HFFc6 (cell line): ENCODE results near the gene SMAD9. TPM values are rescaled to one million over a fixed set of nuclear protein-coding genes. Genes with fewer than 3 reads are reported as not detected.
A peak's percentile ranks its signal among the peaks of the same experiment; 100 is the strongest.

ENCODE experiments used
- DNase-seq: peaks from one replicate; pipeline ENCODE4 v3.0.0-alpha.2; 2018
- H3K27ac Mint-ChIP-seq: 2 replicates; pipeline ENCODE4 v1.8.0; 2020; ENCODE audit warnings: mild to moderate bottlenecking, mixed read lengths
- H3K27me3 Mint-ChIP-seq: 2 replicates; pipeline ENCODE4 v1.8.0; 2021; ENCODE audit warnings: mild to moderate bottlenecking, moderate library complexity, mixed read lengths; ENCODE audit not compliant: insufficient read depth
- H3K36me3 Mint-ChIP-seq: 2 replicates; pipeline ENCODE4 v1.8.0; 2021; ENCODE audit warnings: low read depth, mixed read lengths
- H3K4me1 Mint-ChIP-seq: 2 replicates; pipeline ENCODE4 v1.8.0; 2020; ENCODE audit warnings: low read depth, mixed read lengths
- H3K4me3 Mint-ChIP-seq: 2 replicates; pipeline ENCODE4 v1.8.0; 2020; ENCODE audit warnings: mild to moderate bottlenecking, moderate library complexity, mixed read lengths
- H3K9me3 Mint-ChIP-seq: 2 replicates; pipeline ENCODE4 v1.8.0; 2020; ENCODE audit warnings: mild to moderate bottlenecking, mixed read lengths
- CTCF ChIP-seq: fragments of 200-600 bp; sonication (generic); IDR thresholded peaks from 2 replicates; pipeline ENCODE4 v1.5.0; 2021; ENCODE audit warnings: antibody characterized with exemption, mild to moderate bottlenecking
- total RNA-seq, 6 experiments: library from RNA; stranded (reverse); fragmentation: NEBNext Ultra II Directional; extraction: Animal tissue kit (Norgen Biotek cat#: 25700); gene quantifications; 2 replicates in 1 of 6; 3 replicates in 5 of 6; pipeline ENCODE4 v1.2.3, GENCODE V29; 2021

SMAD9 gene
- total RNA-seq, 6 experiments from 2014 or later, result 10.7 to 22.5 (median 17.9) TPM

DNA sequence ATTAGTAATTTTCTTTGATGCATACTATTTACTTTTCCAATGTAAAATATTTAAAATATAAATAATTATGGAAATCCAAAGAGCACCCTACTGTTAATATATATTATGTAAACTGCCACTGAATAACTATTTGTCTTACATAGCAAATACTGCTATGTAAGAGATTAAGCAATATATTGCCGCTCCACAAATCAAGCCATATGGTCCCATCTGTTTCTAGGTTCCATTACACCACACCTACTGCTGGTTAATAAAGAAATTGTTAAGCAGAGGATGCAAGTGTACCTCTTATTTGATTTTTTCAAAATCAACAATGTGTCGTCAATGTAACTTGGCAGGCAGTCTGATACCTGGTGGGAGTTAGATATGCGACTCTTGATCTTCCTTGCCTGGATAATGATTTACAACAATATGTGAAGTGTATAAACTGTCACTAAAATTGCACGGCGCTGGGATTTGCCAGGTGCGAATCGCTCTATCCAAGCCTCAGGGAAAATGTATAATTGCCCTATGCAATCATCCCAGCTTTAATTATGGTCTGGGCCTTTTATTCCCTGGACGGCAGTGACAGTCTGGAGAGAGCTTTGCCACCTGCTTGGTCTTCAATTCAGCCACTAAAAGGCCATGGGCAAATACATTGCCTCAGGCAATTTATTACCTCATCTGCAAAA is 16.0 kb downstream of the SMAD9 start:
- no peaks in the 10 kb centered on the region for H3K9me3 Mint-ChIP-seq
- no peak overlapping the region for H3K4me3 Mint-ChIP-seq
- H3K4me1 Mint-ChIP-seq, result peaks cover 17% of the 10 kb centered on the region
- no peak overlapping the region for H3K27ac Mint-ChIP-seq
- no peak for DNase-seq
- H3K36me3 Mint-ChIP-seq, result peaks cover 8% of the 10 kb centered on the region; the same call in 1 of the 2 replicates
- no peak for TF ChIP-seq CTCF
- H3K27me3 Mint-ChIP-seq, result no peaks in the 10 kb centered on the region

- Mint-ChIP-seq H3K27me3 (no peaks in the 10 kb centered on the region; the same call in 1 of the 2 replicates), H3K4me1 (peaks cover 14% of the 10 kb centered on the region), H3K27ac (no peak overlapping the region), H3K4me3 (no peak overlapping the region), H3K36me3 (peaks cover 20% of the 10 kb centered on the region; the same call in 1 of the 2 replicates), H3K9me3 (peaks cover 5% of the 10 kb centered on the region; the same call in 1 of the 2 replicates)
- DNase-seq, result no peak
- TF ChIP-seq CTCF, result no peak
Measured at GRCh38 chr13:36897054-36897616, 22.9 kb downstream of the SMAD9 start.

- H3K27me3 Mint-ChIP-seq, result peaks cover 1% of the 10 kb centered on the region
- H3K36me3 Mint-ChIP-seq, result peaks cover 8% of the 10 kb centered on the region; the same call in 1 of the 2 replicates
- peak overlapping the region; percentile 60; the same call in 1 of the 2 replicates for H3K4me3 Mint-ChIP-seq
- peak overlapping the region; percentile 85 for H3K27ac Mint-ChIP-seq
- no peaks in the 10 kb centered on the region for H3K9me3 Mint-ChIP-seq
- TF ChIP-seq CTCF, result no peak
- DNase-seq, result no peak
- H3K4me1 Mint-ChIP-seq, result peaks cover 32% of the 10 kb centered on the region
Measured at GRCh38 chr13:36891752-36892151, 28.3 kb downstream of the SMAD9 start.

DNA sequence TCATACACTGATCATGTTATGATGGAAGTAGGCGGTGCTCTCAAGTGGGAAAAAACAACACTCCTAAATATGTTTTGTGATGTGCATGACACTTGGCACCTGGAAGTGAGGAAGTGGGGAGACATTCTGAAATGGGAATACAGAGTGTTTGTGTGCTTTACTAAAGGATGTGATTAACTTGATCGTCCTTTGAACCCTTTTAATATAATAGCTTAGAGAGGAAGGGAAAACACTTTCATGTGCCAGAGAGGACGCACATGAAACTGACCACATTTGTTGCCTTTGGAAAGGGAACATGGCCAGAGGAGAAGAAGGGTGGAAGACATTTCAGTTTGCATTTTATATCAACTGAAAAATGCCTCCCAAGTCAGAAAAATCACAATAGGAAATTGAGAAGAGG is 31.4 kb downstream of the SMAD9 start:
- Mint-ChIP-seq H3K36me3 (peaks cover 6% of the 10 kb centered on the region; the same call in 1 of the 2 replicates), H3K9me3 (no peaks in the 10 kb centered on the region), H3K4me1 (peaks cover 32% of the 10 kb centered on the region), H3K27me3 (peaks cover 1% of the 10 kb centered on the region; the same call in 1 of the 2 replicates), H3K27ac (no peak overlapping the region; the same call in 1 of the 2 replicates), H3K4me3 (no peak overlapping the region)
- DNase-seq, result no peak
- TF ChIP-seq CTCF, result no peak

DNA sequence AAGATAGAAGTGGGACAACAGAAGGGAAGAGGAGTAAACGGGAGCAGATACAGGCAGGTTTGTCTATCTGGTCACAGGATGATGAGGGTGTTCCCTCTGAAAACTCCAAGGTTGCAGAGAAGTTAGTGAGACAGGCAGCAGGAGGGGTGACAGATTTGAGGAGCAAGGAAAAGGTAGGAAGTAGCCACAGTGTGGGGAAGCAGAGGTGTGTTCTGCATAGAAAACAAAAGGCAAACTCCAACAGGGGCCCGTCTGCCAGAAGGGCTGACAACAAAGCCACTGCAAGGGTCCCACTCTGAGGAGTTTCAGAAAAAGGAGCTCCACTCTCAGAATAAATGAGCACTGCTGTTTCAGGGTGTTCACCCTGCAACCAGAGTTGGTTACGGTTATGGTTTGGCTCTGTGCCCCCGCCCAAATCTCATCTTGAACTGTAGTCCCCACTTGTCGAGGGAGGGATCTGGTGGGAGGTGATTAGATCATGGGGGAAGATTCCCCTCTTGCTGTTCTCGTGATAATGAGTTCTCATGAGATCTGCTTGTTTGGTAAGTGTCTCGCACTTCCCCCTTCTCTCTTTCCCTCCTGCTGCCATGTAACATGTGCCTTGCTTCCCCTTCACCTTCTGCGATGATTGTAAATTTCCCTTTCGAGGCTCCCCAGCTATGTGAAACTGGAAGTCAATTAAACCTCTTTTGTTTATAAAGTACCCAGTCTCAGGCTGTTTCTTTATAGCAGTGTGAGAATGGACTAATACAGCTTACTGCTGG is 32.1 kb downstream of the SMAD9 start:
- peaks cover 6% of the 10 kb centered on the region; the same call in 1 of the 2 replicates for H3K36me3 Mint-ChIP-seq
- DNase-seq, result no peak
- H3K4me3 Mint-ChIP-seq, result no peak overlapping the region
- no peak overlapping the region for H3K27ac Mint-ChIP-seq
- peaks cover 1% of the 10 kb centered on the region; the same call in 1 of the 2 replicates for H3K27me3 Mint-ChIP-seq
- no peaks in the 10 kb centered on the region for H3K9me3 Mint-ChIP-seq
- H3K4me1 Mint-ChIP-seq, result peaks cover 32% of the 10 kb centered on the region
- TF ChIP-seq CTCF, result no peak
